Body of pancreas (tissue), 4 donors: ENCODE measurements around the gene SEC14L1. TPM values are rescaled to one million over a fixed set of nuclear protein-coding genes. Genes with fewer than 3 reads are reported as not detected.
A peak's percentile ranks its signal among the peaks of the same experiment; 100 is the strongest.
"Not testable (repeated sequence)": the region's sequence is repeated elsewhere in the genome, so short reads cannot be mapped to it uniquely, and the experiment has no call there.

ENCODE experiments used
- ATAC-seq: fragments of 150-250 bp; one replicate; pipeline ENCODE4 v1.9.1; 2016
- DNase-seq, 4 donors: peaks; one replicate each; pipeline ENCODE4 v3.0.0-alpha.2; 2019
- H3K27ac ChIP-seq, 4 donors: fragments of 200-600 bp; sonication (generic); 1 replicate in 3 of 4; 2 replicates in 1 of 4; pipeline versions ENCODE4 v1.5.1 to v1.6.1; 2016 to 2019; ENCODE audit warnings: mild to moderate bottlenecking in 1 of 4, mixed read lengths in 1 of 4, moderate library complexity in 1 of 4
- H3K27me3 ChIP-seq, 2 donors: fragments of 200-600 bp; sonication (generic); one replicate each; pipeline ENCODE4 v1.6.0; 2016; ENCODE audit warnings: mild to moderate bottlenecking in 1 of 2
- H3K36me3 ChIP-seq, 2 donors: fragments of 200-600 bp; sonication (generic); replicated peaks in 1 of 2; 2 replicates each; pipeline ENCODE4 v1.5.1; 2016; ENCODE audit warnings: low read depth in 2 of 2; ENCODE audit not compliant: insufficient read depth in 1 of 2
- H3K4me1 ChIP-seq: fragments of 200-600 bp; sonication (generic); one replicate; pipeline ENCODE4 v1.6.0; 2016
- H3K4me3 ChIP-seq, 2 donors: fragments of 200-600 bp; sonication (generic); 1 replicate in 1 of 2; 2 replicates in 1 of 2; pipeline ENCODE4 v1.5.1; 2016 to 2019
- H3K9me3 ChIP-seq, 3 donors: fragments of 200-600 bp; sonication (generic); 1 replicate in 2 of 3; 2 replicates in 1 of 3; pipeline ENCODE4 v1.5.1; 2016
- POLR2A ChIP-seq, 3 donors: fragments of 450-650 bp; IDR thresholded peaks; one replicate each; pipeline ENCODE4 v1.6.1; 2016; ENCODE audit warnings: antibody characterized with exemption in 3 of 3, mild to moderate bottlenecking in 2 of 3
- WGBS, 2 donors: methylation state at CpG; one replicate each; pipeline ENCODE4 v1.1.5; 2017; 5-methylcytosine and 5-hydroxymethylcytosine counted together
- intact Hi-C: fragments of 100-400 bp; cut with DNase I; formaldehyde crosslinking; loops from one replicate; pipeline ENCODE4 v1.15.1; 2023
- total RNA-seq, 2 donors: library from RNA; depleted of rRNA; stranded (reverse); fragments of >200 nt; gene quantifications; one replicate each; pipeline ENCODE4 v1.1.0, GENCODE V29; 2016
- TF ChIP-seq, protein P1 (sequence below), 7 experiments: fragments of 450-650 bp in 4 of 7; fragments of 200-600 bp in 3 of 7; sonication (generic) in 3 of 7; IDR thresholded peaks; one replicate each; pipeline ENCODE4 v1.5.1; 2016 to 2019; ENCODE audit warnings: antibody characterized with exemption in 7 of 7

Gene SEC14L1
- total RNA-seq, 2 donors from 2014 or later: 22.1 to 36.8 TPM

DNA sequence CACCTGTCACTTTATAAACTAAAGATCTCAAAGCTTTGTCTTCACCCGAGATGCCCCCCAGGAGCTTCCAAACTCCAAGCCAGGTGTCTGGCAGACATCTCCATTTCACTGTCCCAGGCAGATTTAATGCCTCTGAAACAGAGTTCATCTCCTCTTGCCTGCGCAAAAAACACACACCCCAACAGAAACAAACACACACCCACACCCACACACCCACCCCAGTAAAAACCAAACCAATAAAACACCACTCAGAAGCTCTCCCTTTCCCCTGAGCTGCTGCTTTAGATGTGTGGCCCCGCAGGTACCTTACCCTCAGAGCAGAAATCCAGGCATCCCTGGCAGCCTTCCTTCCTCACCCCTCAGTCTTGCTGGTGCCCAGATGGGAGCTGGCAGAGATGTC is 14.4 kb downstream of the SEC14L1 start:
- intact Hi-C loops: no loop called here
- H3K4me1 ChIP-seq: peaks cover 22% of the 10 kb centered on the region
- H3K27me3 ChIP-seq: no peaks in the 10 kb centered on the region
- 66 to 76% methylated on average over 3 of the region's 3 CpGs for WGBS, 2 donors
- no peaks in the 10 kb centered on the region for H3K9me3 ChIP-seq
- no peaks in the 10 kb centered on the region for H3K36me3 ChIP-seq
- H3K4me3 ChIP-seq: no peak overlapping the region
- H3K27ac ChIP-seq: no peak overlapping the region
- TF ChIP-seq POLR2A (IDR thresholded peaks at IDR 0.05): no peak
- TF ChIP-seq, protein P1, sequence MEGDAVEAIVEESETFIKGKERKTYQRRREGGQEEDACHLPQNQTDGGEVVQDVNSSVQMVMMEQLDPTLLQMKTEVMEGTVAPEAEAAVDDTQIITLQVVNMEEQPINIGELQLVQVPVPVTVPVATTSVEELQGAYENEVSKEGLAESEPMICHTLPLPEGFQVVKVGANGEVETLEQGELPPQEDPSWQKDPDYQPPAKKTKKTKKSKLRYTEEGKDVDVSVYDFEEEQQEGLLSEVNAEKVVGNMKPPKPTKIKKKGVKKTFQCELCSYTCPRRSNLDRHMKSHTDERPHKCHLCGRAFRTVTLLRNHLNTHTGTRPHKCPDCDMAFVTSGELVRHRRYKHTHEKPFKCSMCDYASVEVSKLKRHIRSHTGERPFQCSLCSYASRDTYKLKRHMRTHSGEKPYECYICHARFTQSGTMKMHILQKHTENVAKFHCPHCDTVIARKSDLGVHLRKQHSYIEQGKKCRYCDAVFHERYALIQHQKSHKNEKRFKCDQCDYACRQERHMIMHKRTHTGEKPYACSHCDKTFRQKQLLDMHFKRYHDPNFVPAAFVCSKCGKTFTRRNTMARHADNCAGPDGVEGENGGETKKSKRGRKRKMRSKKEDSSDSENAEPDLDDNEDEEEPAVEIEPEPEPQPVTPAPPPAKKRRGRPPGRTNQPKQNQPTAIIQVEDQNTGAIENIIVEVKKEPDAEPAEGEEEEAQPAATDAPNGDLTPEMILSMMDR (IDR thresholded peaks at IDR 0.05): no peak
- no peak for ATAC-seq
- no peak for DNase-seq

DNA sequence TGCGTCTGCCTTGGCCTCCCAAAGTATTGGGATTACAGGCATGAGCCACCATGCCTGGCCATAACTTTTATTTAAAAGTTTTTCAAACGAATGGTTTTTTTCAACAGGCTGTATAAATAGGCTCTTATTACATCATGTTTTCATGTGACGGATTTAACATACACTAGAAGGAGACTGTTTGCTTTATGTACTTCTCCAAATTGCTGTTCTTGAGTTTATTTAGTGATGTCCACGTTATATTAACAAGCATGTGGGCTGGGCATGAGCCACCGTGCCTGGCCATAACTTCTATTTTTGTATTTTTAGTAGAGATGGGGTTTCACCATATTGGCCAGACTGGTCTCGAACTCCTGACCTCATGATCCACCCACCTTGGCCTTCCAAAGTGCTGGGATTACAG is 17.0 kb downstream of the SEC14L1 start:
- DNase-seq, H3K27ac ChIP-seq, ATAC-seq, H3K9me3 ChIP-seq, H3K4me3 ChIP-seq, intact Hi-C loops, H3K36me3 ChIP-seq, H3K27me3 ChIP-seq: not testable (repeated sequence)
- WGBS, 2 donors: 75 to 77% methylated on average over 6 of the region's 6 CpGs
- H3K4me1 ChIP-seq: peaks cover 32% of the 10 kb centered on the region

GRCh38 chr17:77160091-77160874 is 19.5 kb downstream of the SEC14L1 start:
- H3K27me3 ChIP-seq: no peaks in the 10 kb centered on the region
- ATAC-seq: no peak
- H3K9me3 ChIP-seq: no peaks in the 10 kb centered on the region
- 38 to 49% methylated on average over 6 of the region's 6 CpGs for WGBS, 2 donors
- peak overlapping the region in 2 of 4 donors; percentile 8 to 41 for H3K27ac ChIP-seq
- DNase-seq: no peak
- TF ChIP-seq POLR2A (IDR thresholded peaks at IDR 0.05): no peak
- TF ChIP-seq, protein P1 (IDR thresholded peaks at IDR 0.05): no peak
- no peaks in the 10 kb centered on the region for H3K36me3 ChIP-seq
- no peak overlapping the region for H3K4me3 ChIP-seq
- intact Hi-C loops: no loop called here
- H3K4me1 ChIP-seq: peaks cover 44% of the 10 kb centered on the region

- WGBS, 2 donors: 72 to 86% methylated on average over 8 of the region's 8 CpGs
- Histone ChIP-seq H3K9me3 (no peaks in the 10 kb centered on the region), H3K4me3 (no peak overlapping the region), H3K36me3 (no peaks in the 10 kb centered on the region), H3K27me3 (no peaks in the 10 kb centered on the region), H3K27ac (peak overlapping the region in 1 of 4 donors; percentile 39), H3K4me1 (peaks cover 51% of the 10 kb centered on the region)
- no peak for ATAC-seq
- intact Hi-C loops: no loop called here
- DNase-seq: no peak
- TF ChIP-seq POLR2A (IDR thresholded peaks at IDR 0.05): no peak
- TF ChIP-seq, protein P1 (IDR thresholded peaks at IDR 0.05): no peak
Observed at GRCh38 chr17:77160875-77161530, 20.2 kb downstream of the SEC14L1 start.

- peaks cover 52% of the 10 kb centered on the region for H3K4me1 ChIP-seq
- DNase-seq: no peak
- H3K27me3 ChIP-seq: no peaks in the 10 kb centered on the region
- H3K4me3 ChIP-seq: no peak overlapping the region
- no peaks in the 10 kb centered on the region for H3K9me3 ChIP-seq
- H3K27ac ChIP-seq: no peak overlapping the region
- TF ChIP-seq, protein P1 (IDR thresholded peaks at IDR 0.05): no peak
- TF ChIP-seq POLR2A (IDR thresholded peaks at IDR 0.05): no peak
- WGBS, 2 donors: 90 to 96% methylated on average over 10 to 15 of the region's 17 CpGs
- no peak for ATAC-seq
- intact Hi-C loops: no loop called here
- no peaks in the 10 kb centered on the region for H3K36me3 ChIP-seq
Observed at GRCh38 chr17:77161953-77162352, 21.2 kb downstream of the SEC14L1 start.
